Esophagus muscularis mucosa (tissue), 4 donors: ENCODE results near the gene AMOTL2.

Experiments used
- CTCF ChIP-seq, 3 experiments: fragments of 200-600 bp in 2 of 3; fragments of 450-650 bp in 1 of 3; sonication (generic) in 2 of 3; IDR thresholded peaks; one replicate each; pipeline ENCODE4 v1.5.1; 2017 to 2019; ENCODE audit warnings: antibody characterized with exemption in 3 of 3, mild to moderate bottlenecking in 2 of 3, moderate library complexity in 1 of 3
- EP300 ChIP-seq: sonication (generic); formaldehyde crosslinking; IDR thresholded peaks from one replicate; pipeline ENCODE4 v1.6.1; 2017; ENCODE audit warnings: antibody characterized with exemption
- POLR2A ChIP-seq: fragments of 450-650 bp; IDR thresholded peaks from one replicate; pipeline ENCODE4 v1.6.1; 2017; ENCODE audit warnings: antibody characterized with exemption, moderate library complexity, mild to moderate bottlenecking, low read depth
- POLR2AphosphoS5 ChIP-seq, 2 donors: sonication (generic); formaldehyde crosslinking; IDR thresholded peaks; one replicate each; pipeline ENCODE4 v1.6.1; 2017; ENCODE audit warnings: antibody characterized with exemption in 2 of 2

- TF ChIP-seq POLR2AphosphoS5 (IDR thresholded peaks at IDR 0.05) (no peak), CTCF (IDR thresholded peaks at IDR 0.05) (no peak), POLR2A (no peak), EP300 (no peak)
Measured at GRCh38 chr3:134345202-134345601, 29.0 kb downstream of the AMOTL2 start.
